Measurements from ENCODE around the gene TBX2. TPM values are rescaled to one million over a fixed set of nuclear protein-coding genes. Genes with fewer than 3 reads are reported as not detected.

The TBX2 gene
- total and polyA plus RNA-seq, 2 of the 13 experiments (the other 11 are each of a cell fraction or from before 2014, with no cell fraction given): 2.8 to 15.3 TPM

DNA sequence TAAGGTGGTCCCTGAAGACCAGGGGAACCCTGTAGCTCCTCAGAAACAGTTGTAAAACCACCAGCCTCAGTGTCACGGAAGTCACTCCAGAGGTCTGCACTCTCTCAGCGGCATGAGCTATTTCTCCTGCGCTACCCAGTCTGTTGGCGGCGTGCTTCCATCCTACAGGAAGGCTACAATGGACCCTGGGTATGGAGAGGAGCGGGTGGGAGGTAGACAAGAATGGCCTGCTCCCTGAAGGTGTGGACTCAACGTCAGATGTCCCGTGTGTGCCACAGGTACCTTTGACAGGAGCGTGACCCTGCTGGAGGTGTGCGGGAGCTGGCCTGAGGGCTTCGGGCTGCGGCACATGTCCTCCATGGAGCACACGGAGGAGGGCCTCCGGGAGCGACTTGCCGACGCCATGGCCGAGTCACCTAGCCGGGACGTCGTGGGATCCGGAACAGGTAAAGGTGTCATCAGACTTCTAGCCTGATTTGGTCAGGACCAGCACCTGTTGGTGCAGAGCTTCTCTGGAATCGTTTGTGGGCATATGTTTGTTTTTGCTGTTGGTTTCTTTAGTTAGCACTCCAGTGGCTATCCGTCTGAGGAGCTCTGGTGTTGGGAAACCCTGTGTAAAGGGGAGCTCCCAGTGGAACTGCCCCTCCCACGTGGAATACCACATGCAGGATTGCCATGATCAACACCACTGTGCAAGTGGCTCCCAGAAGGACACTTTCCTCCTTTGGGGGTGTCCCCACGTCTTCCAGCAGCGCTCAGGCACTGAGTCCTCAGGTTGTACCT, 31.4 kb upstream of the TBX2 start (continued):
- TF ChIP-seq ZBTB40 (IDR thresholded peaks at IDR 0.05): no peak
- TF ChIP-seq ZBTB40 (CRISPR knock-in tag; IDR thresholded peaks at IDR 0.05): peak; percentile 15; the same call in 1 of the 2 replicates
- TF ChIP-seq ZMYM2 (CRISPR knock-in tag; IDR thresholded peaks at IDR 0.05): no peak
- TF ChIP-seq ZNF180 (CRISPR knock-in tag; IDR thresholded peaks at IDR 0.05; ENCODE audit: borderline replicate concordance, low read depth): no peak
- no peak for TF ChIP-seq FOXM1 (CRISPR knock-in tag; IDR thresholded peaks at IDR 0.05)
- TF ChIP-seq ZNF34 (CRISPR knock-in tag; IDR thresholded peaks at IDR 0.05; ENCODE audit: borderline replicate concordance): no peak
- no peak for TF ChIP-seq THAP9 (CRISPR knock-in tag; IDR thresholded peaks at IDR 0.05; ENCODE audit: borderline replicate concordance)
- TF ChIP-seq MYC (CRISPR knock-in tag; IDR thresholded peaks at IDR 0.05; ENCODE audit: borderline replicate concordance): no peak; the same call in 1 of the 2 replicates
- TF ChIP-seq, protein P1, sequence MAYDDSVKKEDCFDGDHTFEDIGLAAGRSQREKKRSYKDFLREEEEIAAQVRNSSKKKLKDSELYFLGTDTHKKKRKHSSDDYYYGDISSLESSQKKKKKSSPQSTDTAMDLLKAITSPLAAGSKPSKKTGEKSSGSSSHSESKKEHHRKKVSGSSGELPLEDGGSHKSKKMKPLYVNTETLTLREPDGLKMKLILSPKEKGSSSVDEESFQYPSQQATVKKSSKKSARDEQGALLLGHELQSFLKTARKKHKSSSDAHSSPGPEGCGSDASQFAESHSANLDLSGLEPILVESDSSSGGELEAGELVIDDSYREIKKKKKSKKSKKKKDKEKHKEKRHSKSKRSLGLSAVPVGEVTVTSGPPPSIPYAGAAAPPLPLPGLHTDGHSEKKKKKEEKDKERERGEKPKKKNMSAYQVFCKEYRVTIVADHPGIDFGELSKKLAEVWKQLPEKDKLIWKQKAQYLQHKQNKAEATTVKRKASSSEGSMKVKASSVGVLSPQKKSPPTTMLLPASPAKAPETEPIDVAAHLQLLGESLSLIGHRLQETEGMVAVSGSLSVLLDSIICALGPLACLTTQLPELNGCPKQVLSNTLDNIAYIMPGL (CRISPR knock-in tag; IDR thresholded peaks at IDR 0.05; ENCODE audit: borderline replicate concordance in 1 of 2, low read depth in 1 of 2): no peak
- TF ChIP-seq HMGA1 (CRISPR knock-in tag; conservative IDR thresholded peaks at IDR 0.05): no peak
- TF ChIP-seq ZNF274 (CRISPR knock-in tag; IDR thresholded peaks at IDR 0.05): no peak
- TF ChIP-seq ZNF562 (CRISPR knock-in tag; IDR thresholded peaks at IDR 0.05; ENCODE audit: borderline replicate concordance): no peak
- no peak for TF ChIP-seq MXD4 (CRISPR knock-in tag; IDR thresholded peaks at IDR 0.05)
- TF ChIP-seq ETV5 (CRISPR knock-in tag; IDR thresholded peaks at IDR 0.05; ENCODE audit: borderline replicate concordance): no peak
- TF ChIP-seq TARDBP (CRISPR knock-in tag; IDR thresholded peaks at IDR 0.05): no peak
